ENCODE data around the gene RIN3. TPM values are rescaled to one million over a fixed set of nuclear protein-coding genes. Genes with fewer than 3 reads are reported as not detected.

The RIN3 gene
- total and polyA plus RNA-seq, 2 donors (not counting 3 experiments of a cell fraction or from before 2014, with no cell fraction given): 5.1 to 20.8 TPM

GRCh38 chr14:92489394-92490238, 24.0 kb upstream of the RIN3 start:
- H3K27me3 ChIP-seq (ENCODE audit: control insufficient read depth in 2 of 2, insufficient read depth in 2 of 2, low read length in 2 of 2): peaks cover under 1 to 3% of the 10 kb centered on the region in 2 experiments
- CTCF ChIA-PET: interaction anchor here (1.2 to 1.6 kb wide), 4 partner anchors 9 to 55 kb away, joined by 3 to 6 read pairs (median 3); no protein-coding TSS in a partner anchor
- dilution Hi-C loops (cut with MboI; ENCODE audit: extremely low pct_ligation_motif_present, low sequenced_read_pairs): no loop called here
- H3K27ac ChIP-seq (ENCODE audit: insufficient read depth, low read depth, low read length): no peak overlapping the region
- no peak for TF ChIP-seq MYC (IDR thresholded peaks at IDR 0.05; ENCODE audit: low read depth, low read length)
- TF ChIP-seq CTCF (IDR thresholded peaks at IDR 0.05; ENCODE audit: extremely low read depth in 1 of 2, insufficient read depth in 1 of 2, low read depth in 1 of 2, low read length in 2 of 2): no peak
- TF ChIP-seq MAX (IDR thresholded peaks at IDR 0.05; ENCODE audit: insufficient read depth, insufficient read length): no peak
- TF ChIP-seq POLR2A (IDR thresholded peaks at IDR 0.05; ENCODE audit: low read depth, low read length): no peak
- no peak for TF ChIP-seq POLR2AphosphoS5 (IDR thresholded peaks at IDR 0.05; ENCODE audit: insufficient read depth, low read depth, low read length)
- TF ChIP-seq FOS (IDR thresholded peaks at IDR 0.05; ENCODE audit: borderline replicate concordance, insufficient read depth, low read length): no peak
- TF ChIP-seq GATA2 (IDR thresholded peaks at IDR 0.05; ENCODE audit: insufficient read depth, insufficient read length, low read depth, low read length): no peak
- TF ChIP-seq JUN (IDR thresholded peaks at IDR 0.05; ENCODE audit: borderline replicate concordance, insufficient read depth, insufficient read length, low read depth): no peak
- no peak for TF ChIP-seq EZH2 (IDR thresholded peaks at IDR 0.05; ENCODE audit: borderline replicate concordance, low read depth, low read length, severe bottlenecking)
- no peaks in the 10 kb centered on the region for H3K79me2 ChIP-seq (ENCODE audit: control insufficient read depth, insufficient read depth, low read length)
- no peaks in the 10 kb centered on the region for H3K4me1 ChIP-seq (ENCODE audit: control insufficient read depth, extremely low read depth, insufficient read depth, low read length)
- H3K4me2 ChIP-seq (ENCODE audit: insufficient read depth, low read length): no peak overlapping the region
- H3K36me3 ChIP-seq (ENCODE audit: control insufficient read depth in 2 of 2, extremely low read depth in 1 of 2, insufficient read depth in 2 of 2, low read length in 2 of 2): no peaks in the 10 kb centered on the region
- FAIRE-seq (no peak), DNase-seq (ENCODE audit: low read depth, low spot score) (no peak)
- no peaks in the 10 kb centered on the region for H4K20me1 ChIP-seq (replicated peaks; ENCODE audit: control insufficient read depth, extremely low read depth, insufficient read depth, low read length)
- no peak overlapping the region for H3K9ac ChIP-seq (replicated peaks; ENCODE audit: extremely low read depth, insufficient read depth, low read length)
- no peaks in the 10 kb centered on the region for H3K9me3 ChIP-seq (replicated peaks; ENCODE audit: control insufficient read depth, insufficient read depth, low read length)
- no TSS peak for BruUV-seq (replicated peaks)
- intact Hi-C loops (cut with micrococcal nuclease): no loop called here
- no peak overlapping the region for H2AFZ ChIP-seq (ENCODE audit: low read depth, low read length)
- POLR2A ChIA-PET: no interaction called here
- no peak overlapping the region for H3K4me3 ChIP-seq (replicated peaks in 1 of 3; ENCODE audit: insufficient read depth in 1 of 3, low read depth in 1 of 3, low read length in 3 of 3)
- H3K9me1 ChIP-seq (replicated peaks; ENCODE audit: control insufficient read depth, extremely low read depth, insufficient read depth, low read length): no peaks in the 10 kb centered on the region
